Prostate gland (tissue), 2 donors: ENCODE data around the gene PCSK6. TPM values are rescaled to one million over a fixed set of nuclear protein-coding genes. Genes with fewer than 3 reads are reported as not detected.

Experiments used
- DNase-seq: peaks from one replicate; pipeline ENCODE4 v3.0.0-alpha.2; 2019; ENCODE audit warnings: low spot score
- H3K27ac ChIP-seq, 2 donors: fragments of 200-600 bp; sonication (generic); 2 replicates each; pipeline ENCODE4 v1.5.1; 2017 to 2019
- H3K27me3 ChIP-seq: fragments of 200-600 bp; sonication (generic); replicated peaks from 2 replicates; pipeline ENCODE4 v1.5.1; 2019; ENCODE audit not compliant: insufficient read depth
- H3K36me3 ChIP-seq, 2 donors: fragments of 200-600 bp; sonication (generic); 1 replicate in 1 of 2; 2 replicates in 1 of 2; pipeline versions ENCODE4 v1.5.1 to v1.8.1; 2017 to 2019
- H3K4me1 ChIP-seq: fragments of 200-600 bp; sonication (generic); replicated peaks from 2 replicates; pipeline ENCODE4 v1.5.1; 2019
- H3K4me3 ChIP-seq, 2 donors: fragments of 200-600 bp; sonication (generic); 2 replicates each; pipeline ENCODE4 v1.5.1; 2017 to 2019
- H3K9me3 ChIP-seq: fragments of 200-600 bp; sonication (generic); 2 replicates; pipeline ENCODE4 v1.5.1; 2017
- POLR2A ChIP-seq: fragments of 450-650 bp; IDR thresholded peaks from one replicate; pipeline ENCODE4 v1.6.1; 2016; ENCODE audit warnings: antibody characterized with exemption, mild to moderate bottlenecking
- POLR2AphosphoS5 ChIP-seq: sonication (generic); formaldehyde crosslinking; IDR thresholded peaks from one replicate; pipeline ENCODE4 v1.6.1; 2017; ENCODE audit warnings: antibody characterized with exemption
- WGBS: methylation state at CpG from one replicate; pipeline ENCODE4 v1.1.5; 2018; 5-methylcytosine and 5-hydroxymethylcytosine counted together
- intact Hi-C: fragments of 100-400 bp; cut with DNase I; formaldehyde crosslinking; loops from one replicate; pipeline ENCODE4 v1.14.2; 2022
- total RNA-seq, 2 donors: library from RNA; depleted of rRNA; stranded (reverse); fragments of >200 nt; gene quantifications; one replicate each; pipeline ENCODE4 v1.1.0, GENCODE V29; 2016
- TF ChIP-seq, protein P1 (sequence below), 4 experiments: fragments of 200-600 bp in 2 of 4; fragments of 450-650 bp in 2 of 4; sonication (generic) in 2 of 4; IDR thresholded peaks; 1 replicate in 3 of 4; 2 replicates in 1 of 4; pipeline ENCODE4 v1.5.1; 2016 to 2019; ENCODE audit warnings: antibody characterized with exemption in 4 of 4, mild to moderate bottlenecking in 2 of 4, moderate library complexity in 2 of 4

Gene PCSK6
- total RNA-seq, 2 donors from 2014 or later = 4.4 to 84.1 TPM

DNA sequence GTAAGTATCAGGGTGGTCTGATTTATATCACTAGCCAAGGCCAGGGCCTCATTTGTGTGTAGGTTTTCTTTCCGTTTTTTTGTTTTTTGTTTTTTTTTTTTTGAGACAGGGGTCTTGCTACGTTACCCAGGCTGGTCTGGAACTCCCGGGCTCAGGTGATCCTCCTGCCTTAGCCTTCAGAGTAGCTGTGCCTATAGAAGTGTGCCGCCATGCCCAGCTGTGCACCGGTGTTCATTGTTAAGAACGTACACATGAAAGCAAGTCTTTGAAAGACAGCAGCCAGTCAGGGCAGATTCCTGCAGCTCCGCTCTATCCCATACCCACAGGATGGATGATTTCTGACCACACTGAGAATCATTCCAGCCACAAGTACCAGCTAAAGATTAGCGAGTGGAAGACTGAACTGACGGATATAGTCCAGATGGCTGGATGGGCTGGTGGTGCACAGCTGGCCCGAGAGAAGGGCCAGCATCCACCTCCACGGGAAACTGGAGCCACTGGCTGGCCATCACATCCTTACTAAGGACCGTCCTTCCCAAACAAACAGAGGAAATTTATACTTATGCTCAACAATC lies 95.4 kb downstream of the PCSK6 start:
- Histone ChIP-seq H3K27me3 (no peaks in the 10 kb centered on the region), H3K27ac (no peak overlapping the region), H3K36me3 (no peaks in the 10 kb centered on the region), H3K4me1 (no peaks in the 10 kb centered on the region), H3K9me3 (no peaks in the 10 kb centered on the region), H3K4me3 (no peak overlapping the region)
- DNase-seq = no peak
- intact Hi-C loops = no loop called here
- WGBS = 87% methylated on average over 12 of the region's 12 CpGs
- TF ChIP-seq POLR2A (no peak), POLR2AphosphoS5 (no peak)
- TF ChIP-seq, protein P1, sequence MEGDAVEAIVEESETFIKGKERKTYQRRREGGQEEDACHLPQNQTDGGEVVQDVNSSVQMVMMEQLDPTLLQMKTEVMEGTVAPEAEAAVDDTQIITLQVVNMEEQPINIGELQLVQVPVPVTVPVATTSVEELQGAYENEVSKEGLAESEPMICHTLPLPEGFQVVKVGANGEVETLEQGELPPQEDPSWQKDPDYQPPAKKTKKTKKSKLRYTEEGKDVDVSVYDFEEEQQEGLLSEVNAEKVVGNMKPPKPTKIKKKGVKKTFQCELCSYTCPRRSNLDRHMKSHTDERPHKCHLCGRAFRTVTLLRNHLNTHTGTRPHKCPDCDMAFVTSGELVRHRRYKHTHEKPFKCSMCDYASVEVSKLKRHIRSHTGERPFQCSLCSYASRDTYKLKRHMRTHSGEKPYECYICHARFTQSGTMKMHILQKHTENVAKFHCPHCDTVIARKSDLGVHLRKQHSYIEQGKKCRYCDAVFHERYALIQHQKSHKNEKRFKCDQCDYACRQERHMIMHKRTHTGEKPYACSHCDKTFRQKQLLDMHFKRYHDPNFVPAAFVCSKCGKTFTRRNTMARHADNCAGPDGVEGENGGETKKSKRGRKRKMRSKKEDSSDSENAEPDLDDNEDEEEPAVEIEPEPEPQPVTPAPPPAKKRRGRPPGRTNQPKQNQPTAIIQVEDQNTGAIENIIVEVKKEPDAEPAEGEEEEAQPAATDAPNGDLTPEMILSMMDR (IDR thresholded peaks at IDR 0.05) = no peak

- no peak for DNase-seq
- TF ChIP-seq POLR2AphosphoS5 (no peak), POLR2A (no peak)
- TF ChIP-seq, protein P1 (IDR thresholded peaks at IDR 0.05) = no peak
- Histone ChIP-seq H3K4me1 (no peaks in the 10 kb centered on the region), H3K4me3 (no peak overlapping the region), H3K36me3 (no peaks in the 10 kb centered on the region), H3K27ac (no peak overlapping the region), H3K27me3 (no peaks in the 10 kb centered on the region), H3K9me3 (no peaks in the 10 kb centered on the region)
- whole genome bisulfite sequencing = 94% methylated on average over 13 of the region's 13 CpGs
- intact Hi-C loops = no loop called here
These were observed 96.3 kb downstream of the PCSK6 start for GRCh38 chr15:101393172-101393571.

- no peak overlapping the region for H3K27ac ChIP-seq
- H3K4me3 ChIP-seq = no peak overlapping the region
- TF ChIP-seq, protein P1 (IDR thresholded peaks at IDR 0.05) = no peak
- TF ChIP-seq POLR2AphosphoS5 (no peak), POLR2A (no peak)
- intact Hi-C loops = no loop called here
- DNase-seq = no peak
- H3K9me3 ChIP-seq = no peaks in the 10 kb centered on the region
- no peaks in the 10 kb centered on the region for H3K4me1 ChIP-seq
- H3K36me3 ChIP-seq = no peaks in the 10 kb centered on the region
- WGBS = 88% methylated on average over 17 of the region's 17 CpGs
- H3K27me3 ChIP-seq = no peaks in the 10 kb centered on the region
These were observed 97.4 kb downstream of the PCSK6 start for GRCh38 chr15:101391981-101392640.

GRCh38 chr15:101391431-101391830 lies 98.1 kb downstream of the PCSK6 start:
- intact Hi-C loops = no loop called here
- 80% methylated on average over 10 of the region's 10 CpGs for WGBS
- no peak for DNase-seq
- Histone ChIP-seq H3K27me3 (no peaks in the 10 kb centered on the region), H3K27ac (no peak overlapping the region), H3K36me3 (no peaks in the 10 kb centered on the region), H3K9me3 (no peaks in the 10 kb centered on the region), H3K4me3 (no peak overlapping the region), H3K4me1 (no peaks in the 10 kb centered on the region)
- no peak for TF ChIP-seq POLR2A
- TF ChIP-seq, protein P1 (IDR thresholded peaks at IDR 0.05) = no peak
- no peak for TF ChIP-seq POLR2AphosphoS5

GRCh38 chr15:101390462-101390861 lies 99.0 kb downstream of the PCSK6 start:
- intact Hi-C loops = no loop called here
- H3K27me3 ChIP-seq = no peaks in the 10 kb centered on the region
- H3K4me1 ChIP-seq = no peaks in the 10 kb centered on the region
- H3K27ac ChIP-seq = no peak overlapping the region
- H3K4me3 ChIP-seq = no peak overlapping the region
- TF ChIP-seq, protein P1 (IDR thresholded peaks at IDR 0.05) = no peak
- 91% methylated on average over 8 of the region's 8 CpGs for WGBS
- no peak for DNase-seq
- H3K9me3 ChIP-seq = no peaks in the 10 kb centered on the region
- H3K36me3 ChIP-seq = no peaks in the 10 kb centered on the region
